SU-DHL-6 (cell line): ENCODE measurements around the gene AGFG2.
A peak's percentile ranks its signal among the peaks of the same experiment; 100 is the strongest.

ENCODE experiments used
- H2AFZ ChIP-seq: fragments of 200-600 bp; sonication (generic); 2 replicates; pipeline ENCODE4 v1.6.1; 2014; ENCODE audit warnings: low read depth, mild to moderate bottlenecking, moderate library complexity, mixed read lengths, antibody characterized with exemption, low read length; ENCODE audit not compliant: severe bottlenecking
- H3F3A ChIP-seq: fragments of 200-600 bp; shearing (Covaris generic); 2 replicates; pipeline ENCODE4 v1.6.0; 2016; ENCODE audit warnings: antibody characterized with exemption, mild to moderate bottlenecking; ENCODE audit not compliant: insufficient read depth
- H3K27ac ChIP-seq: fragments of 200-600 bp; sonication (generic); 2 replicates; pipeline ENCODE4 v1.5.1; 2016; ENCODE audit warnings: low read depth, mild to moderate bottlenecking, low read length, moderate library complexity, mixed read lengths
- H3K27me3 ChIP-seq: fragments of 200-600 bp; sonication (generic), shearing (Covaris generic); 2 replicates; pipeline ENCODE4 v1.6.0; 2014; ENCODE audit warnings: mild to moderate bottlenecking, low read length
- H3K36me3 ChIP-seq: fragments of 200-600 bp; sonication (generic); 2 replicates; pipeline ENCODE4 v1.6.1; 2014; ENCODE audit warnings: mild to moderate bottlenecking, low read length, mixed read lengths
- H3K4me2 ChIP-seq: fragments of 300-600, 200-600 bp; shearing (Covaris generic), sonication (generic); 2 replicates; pipeline ENCODE4 v1.6.0; 2014; ENCODE audit warnings: low read length, low read depth, mild to moderate bottlenecking; ENCODE audit not compliant: poor library complexity, severe bottlenecking
- H3K4me3 ChIP-seq: fragments of 200-600 bp; sonication (generic); 2 replicates; pipeline ENCODE4 v1.5.1; 2014; ENCODE audit warnings: antibody characterized with exemption, low read length, mild to moderate bottlenecking, mixed read lengths; ENCODE audit not compliant: insufficient read depth, poor library complexity, severe bottlenecking
- H3K79me2 ChIP-seq: fragments of 200-600 bp; sonication (generic); 2 replicates; pipeline ENCODE4 v1.6.1; 2014; ENCODE audit warnings: mild to moderate bottlenecking, low read length, moderate library complexity; ENCODE audit not compliant: insufficient read depth
- H3K9ac ChIP-seq: fragments of 200-600 bp; sonication (generic); 2 replicates; pipeline ENCODE4 v1.7.0; 2014; ENCODE audit warnings: mild to moderate bottlenecking, low read length
- H3K9me2 ChIP-seq: fragments of 200-600 bp; sonication (generic); replicated peaks from 2 replicates; pipeline ENCODE4 v1.6.1; 2014; ENCODE audit warnings: low read length; ENCODE audit not compliant: insufficient read depth
- H3K9me3 ChIP-seq: fragments of 200-600 bp; sonication (generic); 2 replicates; pipeline ENCODE4 v1.6.1; 2014; ENCODE audit warnings: low read length, mixed read lengths; ENCODE audit not compliant: insufficient read depth
- H4K20me1 ChIP-seq: fragments of 200-600 bp; sonication (generic); 2 replicates; pipeline ENCODE4 v1.6.1; 2014; ENCODE audit warnings: low read depth, mild to moderate bottlenecking, antibody characterized with exemption, low read length, moderate library complexity, mixed read lengths
- CTCF ChIP-seq: fragments of 200-600 bp; sonication (generic); IDR thresholded peaks from one replicate; pipeline ENCODE4 v1.5.1; 2017; ENCODE audit warnings: antibody characterized with exemption, mild to moderate bottlenecking, low read length, moderate library complexity; ENCODE audit not compliant: insufficient read depth, poor library complexity, severe bottlenecking
- EZH2phosphoT487 ChIP-seq: fragments of 200-600 bp; sonication (generic), shearing (Covaris generic); conservative IDR thresholded peaks from 2 replicates; pipeline ENCODE4 v1.6.1; 2018; ENCODE audit warnings: mild to moderate bottlenecking, antibody characterized with exemption, low read length, moderate library complexity, mixed read lengths

The AGFG2 gene

DNA sequence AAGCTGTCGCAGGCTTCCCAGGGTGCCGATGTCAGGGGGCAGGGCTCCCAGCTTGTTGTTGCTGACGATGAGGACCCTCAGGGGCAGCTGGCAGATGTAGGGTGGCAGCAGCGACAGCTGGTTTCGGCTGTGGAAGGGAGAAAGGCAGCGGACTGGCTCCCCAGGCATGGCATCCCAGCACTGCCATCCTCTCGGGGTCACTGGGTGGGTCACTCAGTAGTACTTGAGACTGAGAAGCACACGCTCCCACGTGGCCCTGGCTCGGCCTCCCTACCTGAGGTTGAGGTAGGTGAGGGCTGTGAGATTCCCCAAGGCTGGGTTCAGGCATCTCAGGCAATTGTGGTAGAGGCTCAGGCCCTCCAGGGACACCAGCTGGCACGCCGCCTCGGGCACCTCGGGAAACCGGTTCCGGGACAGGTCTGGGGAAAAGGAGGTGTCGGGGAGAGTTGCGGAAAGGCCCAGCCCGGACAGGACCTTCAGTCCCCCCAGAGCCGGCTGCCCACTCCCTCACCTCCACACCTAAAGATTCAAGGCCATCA is 43.1 kb downstream of the AGFG2 start:
- no peaks in the 10 kb centered on the region for H3K9me2 ChIP-seq
- H3K27ac ChIP-seq: no peak overlapping the region
- no peak overlapping the region for H3K4me2 ChIP-seq
- no peak overlapping the region for H3K4me3 ChIP-seq
- no peaks in the 10 kb centered on the region for H3K27me3 ChIP-seq
- H4K20me1 ChIP-seq: no peaks in the 10 kb centered on the region
- H3K9ac ChIP-seq: no peak overlapping the region
- H2AFZ ChIP-seq: no peak overlapping the region
- H3K9me3 ChIP-seq: no peaks in the 10 kb centered on the region
- peaks cover 9% of the 10 kb centered on the region; the same call in 1 of the 2 replicates for H3F3A ChIP-seq
- H3K79me2 ChIP-seq: peaks cover 19% of the 10 kb centered on the region
- TF ChIP-seq EZH2phosphoT487 (no peak), CTCF (no peak)
- no peaks in the 10 kb centered on the region for H3K36me3 ChIP-seq

- H4K20me1 ChIP-seq: no peaks in the 10 kb centered on the region
- no peaks in the 10 kb centered on the region for H3K27me3 ChIP-seq
- H3K79me2 ChIP-seq: peaks cover 19% of the 10 kb centered on the region
- H2AFZ ChIP-seq: no peak overlapping the region
- peak overlapping the region; percentile 80; the same call in 1 of the 2 replicates for H3K27ac ChIP-seq
- H3K9me3 ChIP-seq: no peaks in the 10 kb centered on the region
- TF ChIP-seq CTCF: no peak
- no peak for TF ChIP-seq EZH2phosphoT487
- H3K4me2 ChIP-seq: no peak overlapping the region
- H3K4me3 ChIP-seq: no peak overlapping the region
- no peaks in the 10 kb centered on the region for H3K36me3 ChIP-seq
- H3K9me2 ChIP-seq: no peaks in the 10 kb centered on the region
- H3K9ac ChIP-seq: no peak overlapping the region
- peaks cover 9% of the 10 kb centered on the region; the same call in 1 of the 2 replicates for H3F3A ChIP-seq
Measured at GRCh38 chr7:100582650-100583049, 43.6 kb downstream of the AGFG2 start.

DNA sequence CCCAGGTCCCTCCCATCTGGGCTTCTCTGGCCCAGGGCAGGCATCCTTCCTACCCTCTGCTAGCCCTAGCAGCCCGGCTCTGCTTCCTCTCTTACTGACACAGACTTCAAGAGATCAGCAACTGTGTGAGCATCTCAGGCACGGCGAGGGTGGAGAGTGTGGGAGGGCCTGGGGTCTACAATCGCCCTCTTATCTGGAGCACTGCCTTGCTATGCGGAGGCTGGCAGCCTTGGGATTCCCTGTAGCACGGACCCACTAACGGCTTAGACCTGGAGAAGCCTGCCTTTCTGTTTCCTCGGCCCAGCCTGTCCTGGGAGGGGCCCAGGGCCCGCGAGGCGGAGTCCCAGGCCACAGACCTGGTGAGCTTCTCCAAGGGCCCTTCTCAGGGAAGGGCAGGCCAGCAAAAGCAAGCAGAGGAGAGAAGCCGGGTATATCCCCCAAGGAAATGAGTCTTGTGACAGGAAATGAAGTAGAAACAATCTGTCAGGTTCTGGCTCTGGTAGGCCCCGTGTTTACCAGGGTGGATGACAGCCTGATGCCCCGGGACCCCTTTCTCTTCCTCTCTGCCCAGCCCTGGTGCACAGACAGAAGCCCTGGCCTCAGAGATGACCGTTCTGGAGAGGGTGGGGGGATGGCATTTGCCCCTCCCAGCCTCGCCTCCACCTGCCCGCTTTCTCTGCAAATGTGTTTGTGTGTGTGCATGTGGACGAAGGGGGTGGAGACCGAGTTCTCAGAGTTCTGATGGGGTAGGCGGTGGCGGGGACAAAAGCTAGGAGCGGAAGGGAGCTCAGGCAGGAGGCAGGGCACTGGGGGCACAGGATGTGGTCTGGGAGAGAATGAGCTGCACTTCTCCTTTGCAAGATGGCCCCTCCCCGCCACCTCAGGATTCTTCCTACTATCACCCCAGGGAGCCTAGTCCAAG is 44.4 kb downstream of the AGFG2 start:
- Histone ChIP-seq H3K4me3 (peak overlapping the region; percentile 41), H3K4me2 (peak overlapping the region; percentile 76), H3F3A (peaks cover 9% of the 10 kb centered on the region; the same call in 1 of the 2 replicates), H4K20me1 (no peaks in the 10 kb centered on the region), H3K79me2 (peaks cover 19% of the 10 kb centered on the region), H3K27me3 (no peaks in the 10 kb centered on the region), H2AFZ (peak overlapping the region; percentile 29), H3K9me2 (no peaks in the 10 kb centered on the region), H3K9ac (peak overlapping the region; percentile 81), H3K36me3 (no peaks in the 10 kb centered on the region), H3K9me3 (no peaks in the 10 kb centered on the region), H3K27ac (peak overlapping the region; percentile 80)
- no peak for TF ChIP-seq EZH2phosphoT487
- no peak for TF ChIP-seq CTCF
